Effector CD4-positive, alpha-beta T cell (primary cell): ENCODE results near the gene NHEJ1.
A peak's percentile ranks its signal among the peaks of the same experiment; 100 is the strongest.

Source experiments
- DNase-seq: peaks from one replicate; pipeline ENCODE4 v3.0.0-alpha.2; 2020

Gene NHEJ1

DNA sequence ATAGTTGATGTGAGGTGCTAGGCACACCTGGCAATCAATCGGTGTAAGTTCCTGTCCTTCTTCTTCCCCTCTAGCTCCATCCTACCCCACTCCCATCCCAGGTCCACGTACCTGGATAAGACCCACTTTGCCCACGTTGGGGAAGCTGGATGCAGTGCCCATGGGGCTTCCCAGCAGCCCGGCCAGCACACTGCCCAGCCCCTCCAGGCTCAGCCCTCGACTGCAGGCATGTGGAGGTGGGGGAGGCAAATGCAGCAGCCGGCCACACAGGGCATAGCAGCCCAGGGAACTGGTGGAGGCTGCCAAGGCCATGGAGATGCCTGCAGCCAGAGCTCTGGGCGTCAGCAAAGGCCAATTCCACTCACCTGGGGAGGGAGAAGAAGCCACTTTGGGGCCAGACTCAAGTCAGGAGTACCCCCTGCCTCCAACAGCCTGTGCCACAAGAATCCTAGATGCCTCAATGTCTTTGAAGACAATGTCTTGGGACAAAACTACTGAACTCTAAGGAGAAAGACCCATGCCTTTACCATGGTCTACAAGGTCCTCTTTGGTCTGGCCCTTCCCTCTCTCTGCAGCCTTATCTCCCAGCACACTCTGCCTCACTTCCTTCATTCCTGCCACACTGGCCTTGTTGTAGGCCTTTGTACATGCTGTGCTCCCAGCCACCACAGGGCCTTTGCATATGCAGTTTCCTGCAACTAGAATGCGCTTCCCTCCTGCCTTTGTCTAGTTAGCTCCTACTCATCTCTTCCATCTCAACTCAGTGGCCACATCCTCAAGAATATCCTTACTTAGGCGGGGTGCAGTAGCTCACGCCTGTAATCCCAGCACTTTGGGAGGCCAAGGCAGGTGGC, 4.7 kb upstream of the NHEJ1 start:
- DNase-seq: no peak

DNA sequence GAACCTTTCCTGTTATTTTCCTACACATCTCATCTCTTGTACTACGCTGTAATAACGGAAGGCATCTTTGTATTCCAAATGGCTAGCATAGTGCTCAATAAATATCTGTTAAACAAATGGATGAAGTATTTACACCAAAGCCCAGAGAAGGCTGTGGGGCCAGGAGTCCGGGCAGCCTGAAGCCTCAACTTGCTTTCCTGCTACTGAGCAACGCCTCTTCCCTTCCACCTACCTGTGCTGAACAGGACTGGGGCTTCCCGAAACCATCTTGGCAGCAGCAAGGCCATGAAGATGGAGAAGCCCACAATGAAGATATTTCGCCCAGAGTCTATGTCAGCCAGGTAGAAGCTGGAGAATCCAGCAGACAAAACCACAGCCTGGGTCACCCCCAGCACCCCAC, 2.5 kb upstream of the NHEJ1 start:
- DNase-seq: no peak

DNA sequence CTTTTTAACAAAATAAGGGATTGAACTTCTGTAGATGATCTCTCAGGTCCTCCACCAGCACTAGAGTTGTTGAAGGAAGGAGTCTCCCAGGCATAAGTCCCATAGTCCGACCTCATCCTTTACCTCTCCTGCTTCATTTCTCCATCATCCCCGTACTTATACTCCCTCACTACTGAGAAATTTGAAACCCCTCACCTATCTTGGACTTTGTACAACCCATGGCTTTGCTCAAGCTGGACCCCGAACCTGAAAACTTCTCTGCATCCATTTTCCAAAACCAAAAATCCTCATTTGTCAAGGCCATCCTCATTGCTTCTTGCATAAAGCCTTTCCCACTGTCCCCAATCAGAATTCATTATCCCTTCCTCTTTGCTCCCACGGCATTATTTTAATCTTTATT, 482 bp upstream of the NHEJ1 start:
- DNase-seq: no peak

DNA sequence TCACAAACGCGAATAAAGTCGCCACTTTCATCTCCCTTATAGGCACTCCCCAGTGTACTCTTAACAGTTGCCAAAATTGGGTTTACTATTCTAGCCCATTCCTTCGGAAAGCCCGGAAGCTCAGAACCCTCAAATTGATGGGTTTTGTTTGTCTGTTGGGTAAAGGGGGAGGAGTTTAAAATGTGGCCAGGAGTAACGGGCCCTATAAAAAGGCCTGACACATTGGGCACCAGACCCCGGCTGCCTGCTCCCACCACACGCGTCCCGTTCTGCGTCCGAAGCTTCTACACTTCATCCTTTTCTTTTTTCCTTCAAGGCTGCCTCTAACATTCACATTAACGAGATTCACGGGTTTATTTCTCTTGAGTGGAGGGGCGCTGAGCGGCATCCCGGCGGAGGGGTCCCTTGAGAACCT, 837 bp downstream of the NHEJ1 start:
- DNase-seq: no peak

DNA sequence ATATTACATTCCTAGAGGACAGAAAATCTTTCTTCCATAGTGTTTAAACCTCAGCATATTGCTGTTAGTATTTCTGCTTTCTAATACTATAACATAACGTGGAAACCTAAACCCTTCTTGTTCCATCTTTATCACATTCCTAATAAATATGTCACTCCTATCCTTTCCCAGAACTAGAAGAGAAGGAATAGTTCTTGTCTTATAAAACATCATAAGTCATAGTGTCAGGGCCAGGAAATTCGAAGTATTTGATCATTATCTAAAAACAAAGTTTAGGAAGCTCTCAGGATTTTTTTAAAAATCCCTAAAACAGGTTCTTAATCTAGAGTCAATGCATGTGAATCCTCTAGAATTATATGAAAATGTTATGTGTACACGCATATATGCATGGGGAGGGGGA, 2.0 kb downstream of the NHEJ1 start:
- DNase-seq: no peak

DNA sequence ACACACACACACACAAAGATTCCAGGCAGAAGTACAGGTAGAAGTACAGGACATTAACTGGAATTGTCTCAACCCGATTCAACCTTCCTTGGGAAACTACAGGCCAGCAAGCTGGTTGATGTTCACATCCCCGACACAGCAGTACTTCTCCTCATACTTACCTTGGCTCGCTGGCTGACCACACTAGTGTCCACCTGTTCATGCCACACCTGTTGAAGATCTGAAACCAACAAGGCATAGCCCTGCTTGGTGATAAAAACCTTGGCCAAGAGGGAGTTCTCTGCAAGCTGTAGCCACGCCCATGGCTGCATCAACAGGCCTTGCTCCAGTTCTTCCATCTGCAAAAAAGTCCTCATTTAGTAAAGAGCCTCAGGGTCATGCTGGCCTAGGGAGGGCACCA, 2.6 kb downstream of the NHEJ1 start:
- DNase-seq: no peak

DNA sequence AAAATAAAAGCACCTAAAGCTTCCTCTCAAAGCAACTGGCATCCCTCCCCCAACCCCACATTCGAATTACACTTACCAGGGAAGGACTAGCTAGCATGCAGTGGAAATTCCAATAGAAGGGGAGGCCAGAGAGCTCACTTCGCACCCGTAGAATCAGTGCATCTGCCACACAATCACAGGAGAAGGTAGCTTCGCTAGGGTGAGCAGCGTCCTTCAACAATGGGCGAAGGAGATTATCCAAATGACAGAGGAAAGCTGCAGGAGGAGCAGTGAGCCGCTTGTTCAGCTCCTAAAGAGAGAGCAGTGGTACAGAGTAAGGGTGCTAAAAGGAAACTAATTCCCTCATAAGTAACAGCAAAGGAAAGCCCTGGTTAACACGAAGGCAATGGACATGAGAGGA, 3.2 kb downstream of the NHEJ1 start:
- DNase-seq: no peak

DNA sequence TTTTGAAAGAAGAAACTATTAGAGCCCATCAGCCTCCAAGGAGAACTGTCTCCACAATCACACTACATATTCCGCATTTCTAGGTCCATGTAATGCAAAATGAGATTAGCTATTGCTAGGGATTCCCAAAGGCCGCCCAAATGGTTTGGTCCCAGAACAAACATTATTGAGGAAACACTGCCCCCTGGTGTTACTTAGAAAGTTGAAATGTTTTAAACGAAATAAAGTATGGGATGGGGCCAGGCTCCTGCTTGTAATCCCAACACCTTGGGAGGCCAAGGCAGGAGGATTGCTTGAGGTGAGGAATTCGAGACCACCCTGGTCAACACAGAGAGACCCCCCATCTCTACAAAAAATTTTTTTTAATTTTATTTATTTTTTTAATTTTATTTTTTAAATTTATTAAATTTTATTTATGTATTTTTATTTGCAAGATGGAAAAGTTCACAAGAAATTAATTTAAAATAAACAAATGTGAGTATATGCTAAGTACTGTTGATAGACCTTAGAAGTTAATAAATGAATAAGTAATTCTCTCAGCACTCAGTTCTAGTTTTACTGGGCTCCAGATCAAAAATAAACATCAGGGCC, 5.5 kb downstream of the NHEJ1 start:
- DNase-seq: peak; percentile 44

DNA sequence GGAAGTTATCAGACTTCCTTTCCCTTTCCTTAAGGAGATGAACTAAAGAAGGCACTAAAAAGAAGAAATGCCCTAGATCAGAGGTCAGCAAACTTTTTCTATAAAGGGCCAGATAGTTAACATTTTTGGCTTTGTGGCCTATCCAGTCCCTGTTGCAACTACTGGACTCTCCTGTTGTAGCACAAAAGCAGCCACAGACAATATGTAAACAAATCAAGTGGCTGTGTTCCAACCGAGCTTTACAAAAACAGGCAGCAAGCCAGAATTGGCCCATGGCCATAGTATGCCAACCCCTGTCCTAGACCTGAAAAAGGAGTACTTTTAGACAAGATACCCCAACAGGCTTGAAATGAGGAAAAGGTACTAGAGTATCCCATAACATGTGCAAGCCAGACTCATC, 10.9 kb downstream of the NHEJ1 start:
- DNase-seq: no peak

DNA sequence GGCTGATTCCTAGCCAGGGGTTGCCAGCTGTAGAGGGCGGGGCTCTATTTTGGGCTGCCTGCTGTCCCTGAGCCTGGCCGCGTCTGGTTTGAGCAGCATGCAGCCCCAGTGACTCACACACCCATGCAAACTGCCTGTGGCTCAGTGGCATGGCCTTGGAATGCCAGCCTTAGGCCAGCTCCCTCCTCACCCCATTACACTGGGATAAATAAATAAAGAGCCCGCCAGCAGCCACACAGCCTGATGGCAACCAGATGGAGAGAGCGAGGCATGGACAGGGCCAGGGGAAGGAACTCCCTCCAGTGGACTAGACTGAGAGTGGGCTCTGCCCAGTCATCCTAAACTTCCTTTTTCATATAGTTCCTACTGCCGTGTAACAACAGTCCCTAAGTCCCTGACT, 18.3 kb downstream of the NHEJ1 start:
- DNase-seq: no peak

DNA sequence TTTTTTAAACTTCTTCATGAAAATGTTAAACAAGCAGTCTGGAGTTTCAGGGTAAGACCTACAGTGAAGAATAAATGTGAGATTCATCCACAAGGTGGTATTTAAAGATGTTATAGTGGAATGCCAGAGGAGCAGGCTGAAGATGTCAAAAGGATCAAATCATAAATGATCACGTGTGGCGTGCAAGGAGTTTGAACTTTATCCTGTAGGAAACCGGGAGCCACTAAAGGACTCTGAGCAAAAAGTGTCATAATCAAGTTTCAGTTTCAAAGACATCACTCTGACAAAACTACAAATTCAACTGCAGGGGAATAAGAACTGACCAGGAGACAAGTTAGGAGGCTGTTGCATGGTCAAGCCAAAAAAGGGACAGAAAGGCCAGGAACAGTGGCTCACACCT, 19.9 kb downstream of the NHEJ1 start:
- no peak for DNase-seq

DNA sequence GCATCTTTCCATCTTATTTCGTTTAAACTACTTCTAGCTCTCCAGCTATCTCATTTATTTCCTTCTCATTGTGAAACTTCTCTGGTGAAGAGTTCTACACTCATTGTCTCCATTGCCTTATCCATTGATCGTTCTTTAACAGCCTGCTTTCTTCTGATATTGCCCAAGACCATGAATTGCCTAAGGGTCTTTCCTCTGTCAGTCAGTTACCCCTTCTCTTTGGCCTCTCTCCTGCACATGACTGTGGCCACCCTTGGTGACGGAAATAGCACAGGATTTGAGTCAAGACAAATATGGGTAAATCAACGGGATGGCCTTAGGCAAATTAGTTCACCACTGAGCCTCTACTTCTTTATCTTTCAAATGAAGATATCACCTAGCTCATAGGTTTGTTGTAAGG, 26.6 kb downstream of the NHEJ1 start:
- no peak for DNase-seq

DNA sequence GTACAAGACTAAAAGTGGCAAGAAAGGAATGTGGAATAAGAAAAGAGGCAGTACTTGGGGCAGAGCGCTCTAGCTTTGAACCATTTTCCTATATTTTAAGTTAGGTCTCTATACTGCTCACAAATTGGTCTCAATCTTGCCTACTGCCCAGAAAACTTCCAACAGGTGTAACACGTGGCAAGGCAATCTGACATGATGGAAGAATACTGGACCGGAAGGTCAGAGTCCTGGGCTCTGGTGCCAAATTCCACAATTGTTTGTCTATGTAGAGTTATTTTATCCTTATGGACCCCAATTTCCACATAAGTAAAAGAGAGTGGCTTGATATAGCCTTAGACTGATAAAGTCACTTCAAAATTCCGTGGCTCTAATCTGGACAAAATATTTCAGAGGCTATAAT, 28.9 kb downstream of the NHEJ1 start:
- no peak for DNase-seq

DNA sequence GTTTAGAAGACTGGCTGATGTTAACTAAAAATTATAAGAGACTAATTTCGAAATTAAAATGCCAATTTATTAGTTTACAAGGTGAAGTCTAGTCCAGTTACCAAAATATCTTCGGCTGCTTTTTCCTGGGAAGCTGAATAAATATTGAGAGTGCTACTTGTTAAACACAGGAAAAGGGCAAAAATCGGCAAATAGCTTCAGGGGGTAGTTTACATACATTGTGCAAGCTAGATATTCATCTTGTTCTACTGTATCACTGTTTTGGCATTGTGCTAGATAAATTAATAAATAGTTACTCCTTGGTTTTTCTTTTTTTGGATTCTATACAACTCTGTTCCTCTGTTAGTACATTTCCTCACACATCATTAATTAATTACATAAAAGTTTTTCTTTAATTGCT, 29.3 kb downstream of the NHEJ1 start:
- DNase-seq: no peak

DNA sequence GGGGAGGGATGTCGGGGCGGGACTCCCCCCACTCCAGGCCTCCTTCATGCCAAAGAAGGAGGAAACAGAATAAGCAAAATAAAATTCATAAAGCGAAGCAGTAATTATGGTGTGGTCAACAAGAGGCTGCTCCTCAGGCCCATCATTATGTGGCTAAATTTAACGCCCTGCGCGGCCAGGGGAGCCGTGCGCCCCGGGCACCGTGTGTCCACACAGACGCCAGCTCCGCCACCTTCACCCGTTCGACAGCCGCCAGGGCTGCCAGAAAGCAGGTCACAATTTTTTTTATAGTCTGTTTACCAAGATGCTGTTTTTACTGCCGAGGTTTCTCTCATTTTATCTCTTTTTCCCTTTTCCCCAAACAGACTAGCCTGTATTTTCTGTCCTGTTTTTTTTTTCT, 31.0 kb downstream of the NHEJ1 start:
- no peak for DNase-seq

DNA sequence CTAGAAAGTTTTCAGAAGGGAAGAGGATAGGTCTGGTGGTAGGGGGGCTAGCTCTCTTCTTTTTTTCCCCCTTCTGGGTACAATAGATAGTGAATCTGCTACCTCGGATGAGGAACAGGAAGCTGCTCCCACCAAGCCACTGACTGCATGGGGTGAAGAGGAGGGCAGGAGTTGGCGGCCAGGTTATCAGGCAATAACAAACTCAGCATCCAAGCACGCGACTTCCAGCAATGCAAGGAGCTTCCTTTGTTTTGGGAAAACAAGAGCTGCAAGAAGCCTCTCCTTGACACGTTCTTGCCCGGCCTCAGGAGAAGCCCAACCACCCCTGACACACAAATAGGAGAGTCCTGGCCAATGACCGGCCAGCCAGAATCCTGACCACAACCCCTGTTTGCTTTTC, 32.2 kb downstream of the NHEJ1 start:
- no peak for DNase-seq

DNA sequence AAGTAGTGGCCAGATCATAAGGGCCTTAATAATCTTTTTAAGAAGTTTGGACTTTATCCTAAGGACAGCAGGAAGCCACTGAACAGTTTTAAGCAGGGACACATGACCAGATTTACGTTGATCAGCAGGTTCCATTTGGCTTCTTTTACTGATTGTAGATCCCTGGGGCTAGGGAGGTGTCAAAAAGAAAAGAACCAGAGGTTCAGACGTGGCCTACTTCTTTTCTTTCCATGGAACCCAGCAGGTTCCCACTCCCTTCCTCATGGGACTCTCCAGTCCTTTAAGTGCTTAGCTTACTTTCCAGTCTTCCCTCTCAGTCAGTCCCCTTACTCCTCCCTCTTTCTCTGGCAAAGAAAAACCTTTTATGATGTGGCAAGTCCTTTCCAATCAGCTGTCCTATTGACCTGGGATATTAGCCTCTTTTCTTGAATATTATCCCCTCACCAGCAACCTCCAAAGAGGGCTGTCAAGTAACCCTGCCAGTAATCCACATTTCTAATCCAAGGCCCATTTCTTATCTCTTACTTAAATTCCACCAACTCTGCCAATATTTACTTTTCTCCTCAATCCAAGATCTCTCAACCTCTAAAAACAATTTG, 33.5 kb downstream of the NHEJ1 start:
- DNase-seq: no peak

DNA sequence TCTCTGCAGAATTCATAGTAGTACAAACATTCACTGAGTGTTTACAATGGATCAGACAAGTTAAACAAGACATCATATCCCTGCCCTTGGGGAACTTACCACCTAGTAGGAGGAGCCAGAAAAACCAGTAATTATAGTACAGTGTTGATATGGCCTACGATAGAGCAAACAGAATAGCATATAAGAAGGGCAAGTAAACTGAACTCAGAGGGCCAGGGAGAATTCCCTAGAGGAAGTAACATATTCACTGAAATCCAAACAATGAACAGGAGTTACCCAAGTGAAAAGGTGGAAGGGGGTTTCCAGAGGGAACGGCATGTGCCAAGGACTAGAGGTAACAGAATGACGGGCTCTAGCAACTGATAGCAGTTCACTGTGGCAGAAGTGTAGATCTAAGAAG, 34.1 kb downstream of the NHEJ1 start:
- DNase-seq: no peak

DNA sequence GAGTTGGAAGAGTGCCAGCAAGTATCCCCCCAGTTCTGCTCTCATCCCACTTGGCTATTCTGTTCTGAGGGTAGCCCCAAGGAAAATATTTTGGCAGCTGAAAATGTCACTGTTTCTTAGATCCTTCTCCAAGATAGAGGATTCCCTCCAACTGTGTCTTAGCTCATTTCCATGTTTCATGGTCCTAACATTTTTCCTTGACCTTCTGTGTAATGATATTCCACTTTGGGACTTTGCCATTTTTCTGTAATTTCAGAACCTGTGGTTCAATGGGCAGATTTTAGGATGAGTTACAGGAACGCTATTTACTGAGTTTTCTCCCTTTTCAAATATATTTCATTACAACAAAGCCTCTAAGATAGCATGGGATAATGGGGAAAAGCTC, 34.7 kb downstream of the NHEJ1 start:
- DNase-seq: no peak

DNA sequence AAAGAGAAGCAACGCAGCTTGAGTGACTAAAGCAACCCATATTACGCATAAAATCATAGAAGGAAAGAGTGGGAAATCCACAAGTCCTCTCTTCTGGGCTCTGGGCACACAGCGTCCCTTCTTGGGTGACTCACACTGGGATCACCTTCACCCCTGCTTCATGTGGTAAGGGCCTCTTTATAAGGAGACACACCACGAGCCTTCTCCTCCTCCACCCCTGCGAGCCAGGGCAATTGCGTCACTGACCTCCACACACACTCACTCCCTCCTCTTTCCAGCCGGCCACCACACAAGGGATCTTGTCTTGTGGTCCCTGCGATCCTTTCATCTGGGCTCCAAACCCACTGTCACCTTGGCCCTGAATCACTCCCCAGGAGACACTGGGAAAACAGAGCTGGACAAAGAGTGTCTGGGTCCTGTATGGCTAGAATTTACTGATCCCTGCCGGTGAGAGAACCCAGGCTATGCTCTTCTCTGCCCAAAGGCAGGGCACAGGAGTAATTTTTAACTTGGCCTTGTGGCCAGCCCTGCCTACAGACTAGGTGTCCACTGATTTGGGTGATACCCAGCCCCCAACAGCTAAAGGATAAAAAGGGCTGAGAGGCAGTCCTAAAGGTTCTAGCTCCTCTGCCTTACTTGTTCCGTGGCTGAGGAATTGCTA, 35.3 kb downstream of the NHEJ1 start:
- DNase-seq: no peak

DNA sequence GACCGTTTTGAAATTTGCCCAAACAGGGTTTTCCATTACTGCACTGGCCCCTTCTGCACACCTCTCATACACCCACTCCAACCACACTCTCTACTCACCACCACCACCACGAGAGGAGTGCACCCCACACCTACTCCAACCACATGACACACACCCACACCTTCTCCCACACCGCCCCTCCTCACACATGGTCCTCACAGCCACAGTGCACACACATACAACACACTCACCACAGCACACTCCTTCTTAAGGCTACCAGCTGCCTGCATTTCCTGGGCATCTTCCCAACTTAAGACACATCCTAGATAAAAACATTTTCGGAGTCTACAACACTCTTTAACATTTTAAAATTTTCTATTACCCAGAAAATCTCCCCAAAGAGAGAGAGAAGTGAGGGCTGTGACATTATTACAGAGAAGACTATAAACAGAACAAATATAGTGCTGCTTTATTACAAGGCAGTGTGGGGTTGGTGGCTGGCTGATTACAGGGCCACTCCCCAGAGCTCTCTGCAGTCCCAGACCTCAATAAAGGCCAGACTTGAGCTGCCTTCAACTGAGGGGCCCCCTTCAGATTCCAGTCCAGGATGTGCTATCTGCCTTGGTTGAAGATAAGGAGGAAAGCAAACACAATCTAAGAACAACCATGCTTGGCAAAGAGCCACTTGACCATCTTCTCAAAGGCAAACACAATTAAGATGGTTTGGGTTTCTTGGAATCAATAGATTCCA, 36.1 kb downstream of the NHEJ1 start:
- DNase-seq: no peak

DNA sequence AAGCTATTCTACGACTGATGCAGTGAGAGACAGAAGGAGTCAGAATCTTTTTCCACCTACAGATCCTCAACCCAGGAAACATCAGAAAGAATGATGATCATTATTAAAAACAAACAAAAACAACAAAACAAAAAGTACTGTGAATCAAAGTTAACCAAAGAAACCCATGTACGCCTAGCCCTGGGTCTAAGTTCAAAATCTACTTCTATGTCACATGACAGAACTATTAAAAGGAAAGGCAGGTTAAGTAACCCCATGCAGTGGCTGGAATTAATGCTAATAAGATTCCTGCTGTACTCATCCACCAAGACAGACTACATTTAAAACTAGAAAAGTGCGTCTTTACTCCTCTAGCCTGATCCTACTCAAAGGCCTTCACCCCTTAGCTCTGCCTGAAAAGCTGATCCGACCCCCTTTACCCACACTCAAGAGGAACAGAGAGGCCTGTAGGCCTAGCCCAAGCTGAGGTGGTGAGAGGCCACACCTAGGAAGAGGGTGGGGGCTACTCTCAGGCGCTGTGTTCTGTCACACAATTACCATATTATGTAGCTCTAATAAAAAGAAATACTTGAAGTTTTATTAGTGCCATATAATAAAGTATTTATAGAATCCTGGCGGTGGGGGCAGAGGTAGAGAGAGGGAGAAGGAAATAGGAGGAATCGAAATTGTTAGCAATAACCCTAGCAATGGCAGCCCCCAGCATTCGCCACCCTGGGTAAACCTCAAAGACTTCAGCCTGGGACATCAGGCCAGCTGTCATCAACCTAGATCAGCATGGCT, 37.1 kb downstream of the NHEJ1 start:
- no peak for DNase-seq
